ENCODE data around the gene CHGA.

DNA sequence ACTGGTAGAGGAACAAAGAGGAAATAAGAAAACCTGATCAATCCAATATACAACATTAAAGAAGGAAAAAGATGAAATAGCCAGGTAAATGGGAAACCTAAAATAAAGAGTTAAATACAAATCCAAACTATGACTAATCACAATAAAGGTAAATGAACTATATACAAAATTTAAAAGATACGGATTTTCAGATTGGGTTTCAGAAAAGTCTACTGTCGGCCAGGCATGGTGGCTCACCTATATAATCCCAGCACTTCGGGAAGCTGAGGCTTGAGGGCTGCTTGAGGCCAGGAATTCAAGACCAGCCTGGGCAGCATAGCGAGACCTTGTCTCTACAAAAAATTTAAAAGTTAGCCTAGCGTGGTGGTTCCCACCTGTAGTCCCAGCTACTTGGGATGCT, 39.9 kb upstream of the CHGA start:
- TF ChIP-seq, protein P1, sequence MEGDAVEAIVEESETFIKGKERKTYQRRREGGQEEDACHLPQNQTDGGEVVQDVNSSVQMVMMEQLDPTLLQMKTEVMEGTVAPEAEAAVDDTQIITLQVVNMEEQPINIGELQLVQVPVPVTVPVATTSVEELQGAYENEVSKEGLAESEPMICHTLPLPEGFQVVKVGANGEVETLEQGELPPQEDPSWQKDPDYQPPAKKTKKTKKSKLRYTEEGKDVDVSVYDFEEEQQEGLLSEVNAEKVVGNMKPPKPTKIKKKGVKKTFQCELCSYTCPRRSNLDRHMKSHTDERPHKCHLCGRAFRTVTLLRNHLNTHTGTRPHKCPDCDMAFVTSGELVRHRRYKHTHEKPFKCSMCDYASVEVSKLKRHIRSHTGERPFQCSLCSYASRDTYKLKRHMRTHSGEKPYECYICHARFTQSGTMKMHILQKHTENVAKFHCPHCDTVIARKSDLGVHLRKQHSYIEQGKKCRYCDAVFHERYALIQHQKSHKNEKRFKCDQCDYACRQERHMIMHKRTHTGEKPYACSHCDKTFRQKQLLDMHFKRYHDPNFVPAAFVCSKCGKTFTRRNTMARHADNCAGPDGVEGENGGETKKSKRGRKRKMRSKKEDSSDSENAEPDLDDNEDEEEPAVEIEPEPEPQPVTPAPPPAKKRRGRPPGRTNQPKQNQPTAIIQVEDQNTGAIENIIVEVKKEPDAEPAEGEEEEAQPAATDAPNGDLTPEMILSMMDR (conservative IDR thresholded peaks at IDR 0.05), result no peak
- no peak for TF ChIP-seq EZH2 (IDR thresholded peaks at IDR 0.05; ENCODE audit: low read depth)

Data from PC-9 (cell line).